HL-60 (cell line): ENCODE results near the gene EIPR1.

Experiments
- DNase-seq, 2 experiments: peaks; one replicate each; pipeline ENCODE4 v3.0.0-alpha.2; 2010 to 2020; ENCODE audit warnings: low read depth in 1 of 2, low spot score in 1 of 2
- H3K27ac ChIP-seq: fragments of 250-450 bp; sonication (Bioruptor Pico); replicated peaks from 2 replicates; pipeline ENCODE4 v1.5.1; 2020; ENCODE audit warnings: mild to moderate bottlenecking, moderate library complexity
- H3K27me3 ChIP-seq: fragments of 250-450 bp; sonication (Bioruptor Pico); 2 replicates; pipeline ENCODE4 v1.5.1; 2021; ENCODE audit warnings: mild to moderate bottlenecking, moderate library complexity; ENCODE audit not compliant: insufficient read depth, poor library complexity, severe bottlenecking
- H3K4me3 ChIP-seq: replicated peaks from 2 replicates; pipeline ENCODE4 v1.5.1; 2011; ENCODE audit warnings: mild to moderate bottlenecking, control low read depth, low read length; ENCODE audit not compliant: insufficient read depth
- GABPA ChIP-seq: IDR thresholded peaks from 2 replicates; pipeline ENCODE4 v1.6.1; 2012; ENCODE audit warnings: low read depth
- POLR2AphosphoS5 ChIP-seq: IDR thresholded peaks from 2 replicates; pipeline ENCODE4 v1.6.1; 2012; ENCODE audit warnings: low read depth
- SPI1 ChIP-seq: IDR thresholded peaks from 2 replicates; pipeline ENCODE4 v1.6.1; 2012; ENCODE audit warnings: low read depth, mild to moderate bottlenecking, borderline replicate concordance
- TF ChIP-seq, protein P1 (sequence below): IDR thresholded peaks from one replicate; pipeline ENCODE4 v1.5.1; 2011; ENCODE audit warnings: low read length, control low read depth, inconsistent platforms; ENCODE audit not compliant: insufficient read depth
- TF ChIP-seq, protein P2 (sequence below): IDR thresholded peaks from 2 replicates; pipeline ENCODE4 v1.6.1; 2012; ENCODE audit warnings: low read depth; ENCODE audit not compliant: insufficient replicate concordance

EIPR1 gene

DNA sequence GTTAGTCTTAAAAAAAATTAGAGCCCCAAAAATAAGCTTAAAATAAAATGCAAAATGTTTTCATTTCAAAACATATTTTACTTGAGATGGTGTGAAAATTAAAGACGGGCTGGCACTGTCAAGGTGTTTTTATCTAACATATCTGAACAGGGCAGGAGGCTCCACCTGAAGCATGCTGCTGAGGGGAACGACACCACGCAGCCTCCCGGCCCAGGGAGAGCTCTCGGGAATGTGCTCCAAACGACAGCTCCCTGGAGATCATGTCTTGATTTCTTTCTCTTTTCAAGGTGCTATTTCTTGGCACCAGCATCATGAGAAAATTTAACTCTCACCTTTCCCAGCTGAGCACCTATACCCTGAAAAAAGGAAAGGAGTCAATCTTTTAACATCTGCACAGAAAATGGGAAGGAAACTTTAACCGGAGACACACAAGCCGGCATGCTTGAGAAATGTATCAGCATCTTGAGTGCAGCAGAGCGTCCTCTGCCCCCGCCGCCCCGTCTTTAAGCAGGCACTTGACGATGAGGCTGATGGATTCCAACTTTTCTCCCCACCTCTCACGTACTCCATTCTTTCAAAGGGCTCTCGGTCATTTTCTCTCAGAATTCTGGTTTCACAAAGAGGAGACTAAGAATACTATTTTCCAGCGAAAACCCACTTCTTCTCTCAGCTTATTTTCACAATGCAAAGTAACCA is 56.6 kb downstream of the EIPR1 start:
- Histone ChIP-seq H3K27ac (no peak overlapping the region), H3K4me3 (no peak overlapping the region), H3K27me3 (no peaks in the 10 kb centered on the region)
- no peak for DNase-seq
- TF ChIP-seq, protein P1, sequence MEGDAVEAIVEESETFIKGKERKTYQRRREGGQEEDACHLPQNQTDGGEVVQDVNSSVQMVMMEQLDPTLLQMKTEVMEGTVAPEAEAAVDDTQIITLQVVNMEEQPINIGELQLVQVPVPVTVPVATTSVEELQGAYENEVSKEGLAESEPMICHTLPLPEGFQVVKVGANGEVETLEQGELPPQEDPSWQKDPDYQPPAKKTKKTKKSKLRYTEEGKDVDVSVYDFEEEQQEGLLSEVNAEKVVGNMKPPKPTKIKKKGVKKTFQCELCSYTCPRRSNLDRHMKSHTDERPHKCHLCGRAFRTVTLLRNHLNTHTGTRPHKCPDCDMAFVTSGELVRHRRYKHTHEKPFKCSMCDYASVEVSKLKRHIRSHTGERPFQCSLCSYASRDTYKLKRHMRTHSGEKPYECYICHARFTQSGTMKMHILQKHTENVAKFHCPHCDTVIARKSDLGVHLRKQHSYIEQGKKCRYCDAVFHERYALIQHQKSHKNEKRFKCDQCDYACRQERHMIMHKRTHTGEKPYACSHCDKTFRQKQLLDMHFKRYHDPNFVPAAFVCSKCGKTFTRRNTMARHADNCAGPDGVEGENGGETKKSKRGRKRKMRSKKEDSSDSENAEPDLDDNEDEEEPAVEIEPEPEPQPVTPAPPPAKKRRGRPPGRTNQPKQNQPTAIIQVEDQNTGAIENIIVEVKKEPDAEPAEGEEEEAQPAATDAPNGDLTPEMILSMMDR = no peak
- TF ChIP-seq SPI1 = no peak
- TF ChIP-seq, protein P2, sequence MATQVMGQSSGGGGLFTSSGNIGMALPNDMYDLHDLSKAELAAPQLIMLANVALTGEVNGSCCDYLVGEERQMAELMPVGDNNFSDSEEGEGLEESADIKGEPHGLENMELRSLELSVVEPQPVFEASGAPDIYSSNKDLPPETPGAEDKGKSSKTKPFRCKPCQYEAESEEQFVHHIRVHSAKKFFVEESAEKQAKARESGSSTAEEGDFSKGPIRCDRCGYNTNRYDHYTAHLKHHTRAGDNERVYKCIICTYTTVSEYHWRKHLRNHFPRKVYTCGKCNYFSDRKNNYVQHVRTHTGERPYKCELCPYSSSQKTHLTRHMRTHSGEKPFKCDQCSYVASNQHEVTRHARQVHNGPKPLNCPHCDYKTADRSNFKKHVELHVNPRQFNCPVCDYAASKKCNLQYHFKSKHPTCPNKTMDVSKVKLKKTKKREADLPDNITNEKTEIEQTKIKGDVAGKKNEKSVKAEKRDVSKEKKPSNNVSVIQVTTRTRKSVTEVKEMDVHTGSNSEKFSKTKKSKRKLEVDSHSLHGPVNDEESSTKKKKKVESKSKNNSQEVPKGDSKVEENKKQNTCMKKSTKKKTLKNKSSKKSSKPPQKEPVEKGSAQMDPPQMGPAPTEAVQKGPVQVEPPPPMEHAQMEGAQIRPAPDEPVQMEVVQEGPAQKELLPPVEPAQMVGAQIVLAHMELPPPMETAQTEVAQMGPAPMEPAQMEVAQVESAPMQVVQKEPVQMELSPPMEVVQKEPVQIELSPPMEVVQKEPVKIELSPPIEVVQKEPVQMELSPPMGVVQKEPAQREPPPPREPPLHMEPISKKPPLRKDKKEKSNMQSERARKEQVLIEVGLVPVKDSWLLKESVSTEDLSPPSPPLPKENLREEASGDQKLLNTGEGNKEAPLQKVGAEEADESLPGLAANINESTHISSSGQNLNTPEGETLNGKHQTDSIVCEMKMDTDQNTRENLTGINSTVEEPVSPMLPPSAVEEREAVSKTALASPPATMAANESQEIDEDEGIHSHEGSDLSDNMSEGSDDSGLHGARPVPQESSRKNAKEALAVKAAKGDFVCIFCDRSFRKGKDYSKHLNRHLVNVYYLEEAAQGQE = no peak
- no peak for TF ChIP-seq POLR2AphosphoS5
- no peak for TF ChIP-seq GABPA

DNA sequence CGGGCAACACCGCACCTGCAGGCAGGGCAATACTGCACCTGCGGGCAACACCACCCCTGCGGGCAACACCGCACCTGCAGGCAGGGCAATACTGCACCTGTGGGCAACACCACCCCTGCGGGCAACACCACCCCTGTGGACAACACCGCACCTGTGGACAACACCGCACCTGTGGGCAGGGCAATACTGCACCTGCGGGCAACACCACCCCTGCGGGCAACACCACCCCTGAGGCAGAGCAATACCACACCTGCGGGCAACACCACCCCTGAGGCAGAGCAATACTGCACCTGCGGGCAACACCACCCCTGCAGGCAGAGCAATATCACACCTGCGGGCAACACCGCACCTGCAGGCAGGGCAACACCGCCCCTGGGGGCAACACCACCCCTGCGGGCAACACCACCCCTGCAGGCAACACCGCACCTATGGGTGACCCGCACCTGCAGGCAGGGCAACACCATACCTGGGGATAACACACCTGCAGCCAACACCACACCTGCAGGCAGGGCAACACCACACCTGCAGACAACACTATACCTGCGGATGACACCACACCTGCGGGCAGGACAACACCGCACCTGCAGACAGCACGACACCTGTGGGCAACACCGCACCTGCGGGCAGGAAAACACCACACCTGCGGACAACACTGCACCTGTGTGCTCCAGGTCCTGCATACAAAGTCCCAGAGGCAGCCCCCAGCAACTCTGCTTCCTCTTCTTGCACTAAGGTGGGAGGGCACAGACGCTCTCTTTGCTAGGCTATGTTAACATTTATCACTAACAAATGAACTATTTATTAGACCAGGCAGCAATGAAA is 57.7 kb downstream of the EIPR1 start:
- TF ChIP-seq, protein P1 = no peak
- TF ChIP-seq GABPA (no peak), SPI1 (no peak), POLR2AphosphoS5 (no peak)
- TF ChIP-seq, protein P2 = no peak
- no peak overlapping the region for H3K4me3 ChIP-seq
- no peak overlapping the region for H3K27ac ChIP-seq
- no peaks in the 10 kb centered on the region for H3K27me3 ChIP-seq
- no peak for DNase-seq

DNA sequence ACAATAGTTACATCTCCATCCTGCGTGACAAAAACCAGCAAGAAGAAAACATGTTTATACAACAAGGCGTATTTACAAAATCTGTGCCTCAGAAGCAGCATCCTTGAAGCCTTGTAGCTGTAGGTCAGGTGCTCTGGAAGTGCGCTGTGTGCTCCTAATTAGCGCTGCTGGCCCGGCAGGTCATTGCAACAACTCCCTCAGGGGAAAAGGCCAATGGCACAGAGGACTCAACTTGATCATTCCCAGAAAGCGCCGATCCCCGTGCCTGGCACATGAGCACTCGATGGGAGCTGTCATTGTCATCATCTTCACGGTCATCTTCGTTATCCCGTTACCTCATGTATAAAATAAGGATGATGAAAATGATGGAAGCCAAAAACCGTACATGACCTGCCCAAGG is 58.5 kb downstream of the EIPR1 start:
- Histone ChIP-seq H3K27ac (no peak overlapping the region), H3K27me3 (no peaks in the 10 kb centered on the region), H3K4me3 (no peak overlapping the region)
- no peak for DNase-seq
- TF ChIP-seq, protein P1 = no peak
- TF ChIP-seq SPI1 = no peak
- no peak for TF ChIP-seq POLR2AphosphoS5
- TF ChIP-seq, protein P2 = no peak
- TF ChIP-seq GABPA = no peak
